B cell (primary cell): ENCODE data around the gene MBNL1.

Experiments
- EZH2 ChIP-seq: IDR thresholded peaks from 2 replicates; pipeline ENCODE4 v1.6.1; 2012; ENCODE audit warnings: borderline replicate concordance, low read depth, mild to moderate bottlenecking, moderate library complexity, low read length; ENCODE audit not compliant: insufficient read depth, poor library complexity, severe bottlenecking
- TF ChIP-seq, protein P1 (sequence below): fragments of 200-600 bp; IDR thresholded peaks from one replicate; pipeline ENCODE4 v1.8.0; 2022; ENCODE audit warnings: antibody characterized with exemption, mild to moderate bottlenecking

DNA sequence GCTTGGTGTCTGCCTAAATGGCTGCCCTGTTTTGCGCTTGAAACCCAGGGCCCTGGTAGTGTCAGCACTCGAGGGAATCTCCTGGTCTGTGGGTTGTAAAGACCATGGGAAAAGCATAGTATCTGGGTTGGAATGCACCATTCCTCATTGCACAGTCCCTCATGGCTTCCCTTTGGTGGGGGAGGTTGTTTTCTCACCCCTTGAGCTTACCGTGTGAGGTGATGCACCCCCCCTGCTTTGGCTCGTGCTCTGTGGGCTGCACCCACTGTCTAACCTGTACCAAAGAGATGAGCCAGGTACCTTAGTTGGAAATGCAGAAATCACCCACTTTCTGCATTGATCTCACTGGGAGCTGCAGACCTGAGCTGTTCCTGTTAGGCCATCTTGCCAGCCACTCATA lies 104.7 kb downstream of the MBNL1 start:
- TF ChIP-seq, protein P1, sequence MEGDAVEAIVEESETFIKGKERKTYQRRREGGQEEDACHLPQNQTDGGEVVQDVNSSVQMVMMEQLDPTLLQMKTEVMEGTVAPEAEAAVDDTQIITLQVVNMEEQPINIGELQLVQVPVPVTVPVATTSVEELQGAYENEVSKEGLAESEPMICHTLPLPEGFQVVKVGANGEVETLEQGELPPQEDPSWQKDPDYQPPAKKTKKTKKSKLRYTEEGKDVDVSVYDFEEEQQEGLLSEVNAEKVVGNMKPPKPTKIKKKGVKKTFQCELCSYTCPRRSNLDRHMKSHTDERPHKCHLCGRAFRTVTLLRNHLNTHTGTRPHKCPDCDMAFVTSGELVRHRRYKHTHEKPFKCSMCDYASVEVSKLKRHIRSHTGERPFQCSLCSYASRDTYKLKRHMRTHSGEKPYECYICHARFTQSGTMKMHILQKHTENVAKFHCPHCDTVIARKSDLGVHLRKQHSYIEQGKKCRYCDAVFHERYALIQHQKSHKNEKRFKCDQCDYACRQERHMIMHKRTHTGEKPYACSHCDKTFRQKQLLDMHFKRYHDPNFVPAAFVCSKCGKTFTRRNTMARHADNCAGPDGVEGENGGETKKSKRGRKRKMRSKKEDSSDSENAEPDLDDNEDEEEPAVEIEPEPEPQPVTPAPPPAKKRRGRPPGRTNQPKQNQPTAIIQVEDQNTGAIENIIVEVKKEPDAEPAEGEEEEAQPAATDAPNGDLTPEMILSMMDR = no peak
- TF ChIP-seq EZH2 = no peak
